NCI-H510A treated with DMSO at 0.1 percent for 48 hours (cell line): Measurements from ENCODE around the gene PCDH10.

Experiments used
- DNase-seq: peaks from one replicate; lab custom pipeline; 2025; lab: John Stamatoyannopoulos, UW

PCDH10 gene

DNA sequence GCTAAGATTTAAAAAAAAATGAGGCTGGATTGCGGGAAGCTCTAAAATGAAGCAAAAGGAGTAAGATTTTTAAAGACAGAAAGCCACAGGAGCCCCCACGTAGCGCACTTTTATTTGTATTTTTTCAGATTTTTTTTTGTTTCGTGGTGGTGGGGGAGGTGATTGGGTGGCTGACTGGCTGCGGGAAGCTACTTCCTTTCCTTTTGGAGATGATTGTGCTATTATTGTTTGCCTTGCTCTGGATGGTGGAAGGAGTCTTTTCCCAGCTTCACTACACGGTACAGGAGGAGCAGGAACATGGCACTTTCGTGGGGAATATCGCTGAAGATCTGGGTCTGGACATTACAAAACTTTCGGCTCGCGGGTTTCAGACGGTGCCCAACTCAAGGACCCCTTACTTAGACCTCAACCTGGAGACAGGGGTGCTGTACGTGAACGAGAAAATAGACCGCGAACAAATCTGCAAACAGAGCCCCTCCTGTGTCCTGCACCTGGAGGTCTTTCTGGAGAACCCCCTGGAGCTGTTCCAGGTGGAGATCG lies 908 bp downstream of the PCDH10 start:
- no peak for DNase-seq

DNA sequence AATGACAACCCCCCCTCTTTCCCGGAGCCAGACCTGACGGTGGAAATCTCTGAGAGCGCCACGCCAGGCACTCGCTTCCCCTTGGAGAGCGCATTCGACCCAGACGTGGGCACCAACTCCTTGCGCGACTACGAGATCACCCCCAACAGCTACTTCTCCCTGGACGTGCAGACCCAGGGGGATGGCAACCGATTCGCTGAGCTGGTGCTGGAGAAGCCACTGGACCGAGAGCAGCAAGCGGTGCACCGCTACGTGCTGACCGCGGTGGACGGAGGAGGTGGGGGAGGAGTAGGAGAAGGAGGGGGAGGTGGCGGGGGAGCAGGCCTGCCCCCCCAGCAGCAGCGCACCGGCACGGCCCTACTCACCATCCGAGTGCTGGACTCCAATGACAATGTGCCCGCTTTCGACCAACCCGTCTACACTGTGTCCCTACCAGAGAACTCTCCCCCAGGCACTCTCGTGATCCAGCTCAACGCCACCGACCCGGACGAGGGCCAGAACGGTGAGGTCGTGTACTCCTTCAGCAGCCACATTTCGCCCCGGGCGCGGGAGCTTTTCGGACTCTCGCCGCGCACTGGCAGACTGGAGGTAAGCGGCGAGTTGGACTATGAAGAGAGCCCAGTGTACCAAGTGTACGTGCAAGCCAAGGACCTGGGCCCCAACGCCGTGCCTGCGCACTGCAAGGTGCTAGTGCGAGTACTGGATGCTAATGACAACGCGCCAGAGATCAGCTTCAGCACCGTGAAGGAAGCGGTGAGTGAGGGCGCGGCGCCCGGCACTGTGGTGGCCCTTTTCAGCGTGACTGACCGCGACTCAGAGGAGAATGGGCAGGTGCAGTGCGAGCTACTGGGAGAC lies 1.6 kb downstream of the PCDH10 start:
- peak; percentile 8 for DNase-seq

DNA sequence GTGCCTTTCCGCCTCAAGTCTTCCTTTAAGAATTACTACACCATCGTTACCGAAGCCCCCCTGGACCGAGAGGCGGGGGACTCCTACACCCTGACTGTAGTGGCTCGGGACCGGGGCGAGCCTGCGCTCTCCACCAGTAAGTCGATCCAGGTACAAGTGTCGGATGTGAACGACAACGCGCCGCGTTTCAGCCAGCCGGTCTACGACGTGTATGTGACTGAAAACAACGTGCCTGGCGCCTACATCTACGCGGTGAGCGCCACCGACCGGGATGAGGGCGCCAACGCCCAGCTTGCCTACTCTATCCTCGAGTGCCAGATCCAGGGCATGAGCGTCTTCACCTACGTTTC lies 2.2 kb downstream of the PCDH10 start:
- DNase-seq, result peak; percentile 8

DNA sequence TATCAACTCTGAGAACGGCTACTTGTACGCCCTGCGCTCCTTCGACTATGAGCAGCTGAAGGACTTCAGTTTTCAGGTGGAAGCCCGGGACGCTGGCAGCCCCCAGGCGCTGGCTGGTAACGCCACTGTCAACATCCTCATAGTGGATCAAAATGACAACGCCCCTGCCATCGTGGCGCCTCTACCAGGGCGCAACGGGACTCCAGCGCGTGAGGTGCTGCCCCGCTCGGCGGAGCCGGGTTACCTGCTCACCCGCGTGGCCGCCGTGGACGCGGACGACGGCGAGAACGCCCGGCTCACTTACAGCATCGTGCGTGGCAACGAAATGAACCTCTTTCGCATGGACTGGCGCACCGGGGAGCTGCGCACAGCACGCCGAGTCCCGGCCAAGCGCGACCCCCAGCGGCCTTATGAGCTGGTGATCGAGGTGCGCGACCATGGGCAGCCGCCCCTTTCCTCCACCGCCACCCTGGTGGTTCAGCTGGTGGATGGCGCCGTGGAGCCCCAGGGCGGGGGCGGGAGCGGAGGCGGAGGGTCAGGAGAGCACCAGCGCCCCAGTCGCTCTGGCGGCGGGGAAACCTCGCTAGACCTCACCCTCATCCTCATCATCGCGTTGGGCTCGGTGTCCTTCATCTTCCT lies 2.7 kb downstream of the PCDH10 start:
- peak; percentile 10 for DNase-seq

- no peak for DNase-seq
Measured at GRCh38 chr4:133152330-133152821, 3.3 kb downstream of the PCDH10 start.

GRCh38 chr4:133152831-133153481 lies 3.9 kb downstream of the PCDH10 start:
- DNase-seq, result peak; percentile 19

DNA sequence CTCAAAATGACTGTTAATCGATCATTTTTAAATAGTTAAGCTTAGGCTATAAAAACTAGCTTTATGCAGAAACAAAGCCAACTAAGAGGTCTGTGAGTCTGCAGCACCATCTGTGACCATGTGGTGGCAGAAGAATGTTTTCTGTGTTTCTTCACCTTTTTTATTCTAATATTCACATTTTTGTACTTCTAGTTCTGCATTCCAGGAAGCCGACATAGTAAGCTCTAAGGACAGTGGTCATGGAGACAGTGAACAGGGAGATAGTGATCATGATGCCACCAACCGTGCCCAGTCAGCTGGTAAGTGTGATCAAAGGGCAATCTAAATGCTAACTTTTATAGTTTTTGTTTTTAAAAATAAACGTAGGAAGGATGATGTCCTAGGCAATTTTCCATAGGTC lies 5.6 kb downstream of the PCDH10 start:
- no peak for DNase-seq

- DNase-seq, result no peak
Measured at GRCh38 chr4:133156096-133156495, 7.0 kb downstream of the PCDH10 start.

- DNase-seq, result no peak
Measured at GRCh38 chr4:133156556-133156955, 7.5 kb downstream of the PCDH10 start.

GRCh38 chr4:133157460-133158160 lies 8.5 kb downstream of the PCDH10 start:
- no peak for DNase-seq

GRCh38 chr4:133160853-133161252 lies 11.8 kb downstream of the PCDH10 start:
- no peak for DNase-seq

GRCh38 chr4:133161570-133162295 lies 12.6 kb downstream of the PCDH10 start:
- no peak for DNase-seq

DNA sequence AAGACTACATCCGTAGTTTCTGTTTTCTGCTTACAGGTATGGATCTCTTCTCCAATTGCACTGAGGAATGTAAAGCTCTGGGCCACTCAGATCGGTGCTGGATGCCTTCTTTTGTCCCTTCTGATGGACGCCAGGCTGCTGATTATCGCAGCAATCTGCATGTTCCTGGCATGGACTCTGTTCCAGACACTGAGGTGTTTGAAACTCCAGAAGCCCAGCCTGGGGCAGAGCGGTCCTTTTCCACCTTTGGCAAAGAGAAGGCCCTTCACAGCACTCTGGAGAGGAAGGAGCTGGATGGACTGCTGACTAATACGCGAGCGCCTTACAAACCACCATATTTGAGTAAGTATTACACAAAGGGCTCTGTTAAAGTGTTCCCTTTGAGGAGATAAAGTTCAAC lies 13.8 kb downstream of the PCDH10 start:
- DNase-seq, result no peak

DNA sequence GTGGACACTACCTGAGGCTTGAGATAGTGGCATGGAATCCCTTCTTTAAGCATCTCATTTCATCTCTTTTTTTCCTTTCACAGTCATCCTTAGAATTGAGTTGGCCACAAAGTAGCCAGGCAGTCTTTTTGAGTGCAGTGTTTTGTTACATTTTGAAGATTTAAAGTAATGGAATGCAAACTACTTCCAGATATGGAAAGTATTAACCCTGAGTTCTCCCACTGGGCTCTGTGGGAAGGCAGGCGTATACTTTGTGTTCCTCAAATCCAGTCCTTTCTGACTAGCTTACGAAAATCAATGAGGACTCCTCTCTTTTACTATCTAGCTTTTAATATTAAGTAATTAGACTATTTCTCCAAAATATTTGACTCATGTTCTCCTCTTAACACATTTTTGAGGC lies 29.9 kb downstream of the PCDH10 start:
- no peak for DNase-seq

DNA sequence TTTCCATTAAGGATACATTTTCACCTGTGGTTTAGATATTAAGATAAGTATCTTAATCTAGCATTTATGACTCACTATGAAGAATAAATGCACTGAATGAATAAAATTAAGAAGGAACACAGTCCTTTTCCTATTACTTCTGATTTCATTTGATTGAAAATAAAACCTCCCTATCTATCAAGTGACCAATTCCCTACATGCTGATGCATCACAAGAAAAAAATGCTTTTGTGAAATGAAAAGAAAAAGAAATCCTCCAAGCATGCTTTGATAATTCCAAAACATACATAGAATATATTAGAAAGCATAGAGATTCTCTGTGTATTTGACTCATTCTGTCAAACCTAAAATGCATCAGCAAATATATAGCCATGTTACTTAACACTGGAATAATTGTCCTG lies 37.1 kb downstream of the PCDH10 start:
- no peak for DNase-seq

GRCh38 chr4:133186845-133187244 lies 37.8 kb downstream of the PCDH10 start:
- no peak for DNase-seq

DNA sequence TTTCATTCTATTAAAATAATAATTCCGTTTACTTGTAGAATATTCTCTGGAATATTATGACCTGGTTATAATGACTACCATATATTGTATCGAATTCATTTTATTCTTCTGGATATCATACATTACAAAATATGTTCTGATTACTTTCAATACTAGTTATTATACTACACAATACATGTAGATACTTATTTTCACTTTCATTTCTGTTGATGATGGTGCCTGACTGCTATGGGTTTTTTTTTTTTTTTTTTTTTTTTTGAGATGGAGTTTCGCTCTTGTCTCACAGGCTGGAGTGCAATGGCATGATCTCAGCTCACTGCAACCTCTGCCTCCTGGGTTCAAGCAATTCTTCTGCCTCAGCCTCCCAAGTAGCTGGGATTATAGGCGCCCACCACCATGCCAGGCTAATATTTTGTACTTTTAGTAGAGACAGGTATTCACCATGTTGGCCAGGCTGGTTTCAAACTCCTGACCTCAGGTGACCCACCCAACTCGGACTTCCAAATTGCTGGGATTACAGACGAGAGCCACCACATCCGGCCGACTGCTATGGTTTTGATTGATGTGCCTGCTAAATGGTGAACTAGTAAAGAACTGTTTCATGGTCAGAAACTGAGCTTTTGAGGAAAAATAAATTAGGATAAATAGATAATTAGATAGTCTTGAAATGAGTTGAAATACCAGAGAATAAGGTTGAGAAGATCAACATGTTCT lies 39.5 kb downstream of the PCDH10 start:
- DNase-seq, result no peak

GRCh38 chr4:133189147-133189517 lies 40.0 kb downstream of the PCDH10 start:
- DNase-seq, result no peak

GRCh38 chr4:133190098-133190497 lies 41.0 kb downstream of the PCDH10 start:
- no peak for DNase-seq

- DNase-seq, result no peak
Measured at GRCh38 chr4:133208694-133209285, 59.7 kb downstream of the PCDH10 start.
